Activated CD4-positive, alpha-beta T cell treated with anti-CD3 and anti-CD28 coated beads, Interleukin-2, amount 10 ng/mL, durations not matched to agents 7 days and 5 days (primary cell): ENCODE results near the gene ATP12A. TPM values are rescaled to one million over a fixed set of nuclear protein-coding genes. Genes with fewer than 3 reads are reported as not detected.

Experiments used
- CTCF ChIA-PET: fragments of 350-600 bp; sonication (Branson Sonifier 250); formaldehyde crosslinking; loops from one replicate; lab custom pipeline; 2021; ENCODE audit warnings: antibody characterized with exemption; lab: Charles Lee
- POLR2A ChIA-PET: fragments of 350-600 bp; sonication (Branson Sonifier 250); formaldehyde crosslinking; loops from one replicate; lab custom pipeline; 2021; ENCODE audit warnings: antibody characterized with exemption; lab: Charles Lee
- DNase-seq: peaks from one replicate; pipeline ENCODE4 v3.0.0-alpha.2; 2020
- H3K27ac Mint-ChIP-seq: one replicate; pipeline ENCODE4 v1.8.0; 2021; ENCODE audit warnings: mild to moderate bottlenecking, moderate library complexity, mixed read lengths
- H3K27me3 Mint-ChIP-seq: one replicate; pipeline ENCODE4 v1.8.0; 2021; ENCODE audit warnings: mixed read lengths
- H3K36me3 Mint-ChIP-seq: one replicate; pipeline ENCODE4 v1.8.0; 2021; ENCODE audit warnings: low read depth, mixed read lengths
- H3K4me1 Mint-ChIP-seq: one replicate; pipeline ENCODE4 v1.8.0; 2021; ENCODE audit warnings: mixed read lengths
- H3K4me3 Mint-ChIP-seq: one replicate; pipeline ENCODE4 v1.8.0; 2021; ENCODE audit warnings: mild to moderate bottlenecking, moderate library complexity, mixed read lengths
- H3K9me3 Mint-ChIP-seq: one replicate; pipeline ENCODE4 v1.8.0; 2021; ENCODE audit warnings: mixed read lengths
- total RNA-seq, 2 experiments: library from RNA; stranded (reverse); gene quantifications; one replicate each; pipeline ENCODE4 v1.2.3, GENCODE V29; 2021

The ATP12A gene
- total RNA-seq, 2 experiments from 2014 or later, result 0.27 TPM

DNA sequence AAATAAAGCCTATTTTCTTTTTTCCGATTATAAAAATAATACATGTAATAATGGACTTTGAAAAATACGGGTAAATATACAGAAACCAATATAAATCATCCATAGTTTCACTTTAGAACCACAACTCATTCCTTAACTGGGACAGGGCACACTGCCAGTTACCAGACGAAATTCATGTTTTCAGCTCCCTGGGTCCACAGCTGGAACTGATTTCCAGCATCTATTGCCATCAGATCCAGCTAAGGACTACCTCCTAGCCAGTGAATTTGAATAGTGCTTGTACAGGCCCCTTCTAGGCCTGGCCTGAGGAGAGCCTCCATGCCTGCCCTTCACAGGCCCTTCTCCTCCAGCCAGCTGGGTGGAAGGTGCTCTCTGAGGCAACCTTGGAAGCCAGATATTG is 30.0 kb upstream of the ATP12A start:
- POLR2A ChIA-PET, result no interaction called here
- Mint-ChIP-seq H3K4me1 (peaks cover 6% of the 10 kb centered on the region), H3K36me3 (no peaks in the 10 kb centered on the region), H3K4me3 (no peak overlapping the region), H3K9me3 (no peaks in the 10 kb centered on the region), H3K27me3 (peaks cover 2% of the 10 kb centered on the region), H3K27ac (no peak overlapping the region)
- CTCF ChIA-PET, result no interaction called here
- DNase-seq, result no peak

DNA sequence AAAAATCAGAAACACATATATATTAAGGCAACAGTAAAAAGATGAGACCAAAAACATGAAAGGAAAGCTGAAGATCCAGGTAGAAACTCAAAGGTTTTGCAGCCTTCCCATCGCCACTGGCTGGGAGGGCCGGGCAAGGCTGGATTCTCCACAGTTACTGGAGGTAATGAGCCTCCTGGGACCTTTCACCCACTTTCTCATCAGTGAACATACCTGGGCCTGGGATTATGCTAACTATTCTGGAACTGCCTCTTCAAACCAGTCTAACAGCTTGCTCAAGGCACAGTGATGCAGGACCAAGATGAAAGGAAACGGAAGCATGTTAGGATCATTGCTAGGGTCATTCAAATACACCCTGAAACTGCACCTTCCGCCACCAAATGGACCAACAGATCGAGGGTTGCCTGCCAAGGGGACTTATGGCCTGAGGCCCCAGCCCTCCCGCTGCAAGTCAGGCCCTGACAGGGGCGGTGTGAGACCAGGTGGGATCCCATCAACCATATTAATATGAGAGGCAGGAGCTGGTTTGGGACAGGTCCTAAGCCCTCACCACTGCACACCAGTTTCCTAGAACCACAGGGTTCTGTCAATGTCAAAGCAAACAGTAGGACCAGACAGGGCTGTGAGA is 28.4 kb upstream of the ATP12A start:
- Mint-ChIP-seq H3K36me3 (no peaks in the 10 kb centered on the region), H3K27ac (no peak overlapping the region), H3K9me3 (no peaks in the 10 kb centered on the region), H3K4me1 (peaks cover 6% of the 10 kb centered on the region), H3K27me3 (peaks cover 6% of the 10 kb centered on the region), H3K4me3 (no peak overlapping the region)
- no peak for DNase-seq
- CTCF ChIA-PET, result no interaction called here
- POLR2A ChIA-PET, result no interaction called here

DNA sequence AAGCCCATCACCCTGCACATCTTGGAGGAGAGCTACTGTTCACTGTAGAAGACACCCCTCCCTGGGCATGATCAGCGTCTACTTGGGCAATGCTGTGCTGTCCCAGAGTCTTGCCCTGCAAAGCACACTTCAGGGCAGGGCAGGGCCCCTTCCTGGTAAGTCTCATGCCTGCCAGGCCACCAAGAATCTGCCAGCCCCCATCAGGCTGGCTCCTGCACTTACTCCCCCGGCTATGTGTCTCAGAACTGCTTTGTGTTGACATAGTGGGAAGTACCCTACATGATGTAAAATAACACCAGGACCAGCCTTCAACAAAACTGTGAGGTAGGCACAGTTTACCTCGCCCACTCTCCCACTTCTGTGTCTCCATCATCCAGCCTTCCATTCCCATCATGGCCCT is 27.8 kb upstream of the ATP12A start:
- Mint-ChIP-seq H3K27ac (no peak overlapping the region), H3K36me3 (no peaks in the 10 kb centered on the region), H3K9me3 (no peaks in the 10 kb centered on the region), H3K4me3 (no peak overlapping the region), H3K4me1 (peaks cover 6% of the 10 kb centered on the region), H3K27me3 (peaks cover 7% of the 10 kb centered on the region)
- DNase-seq, result no peak
- ChIA-PET POLR2A (no interaction called here), CTCF (no interaction called here)

DNA sequence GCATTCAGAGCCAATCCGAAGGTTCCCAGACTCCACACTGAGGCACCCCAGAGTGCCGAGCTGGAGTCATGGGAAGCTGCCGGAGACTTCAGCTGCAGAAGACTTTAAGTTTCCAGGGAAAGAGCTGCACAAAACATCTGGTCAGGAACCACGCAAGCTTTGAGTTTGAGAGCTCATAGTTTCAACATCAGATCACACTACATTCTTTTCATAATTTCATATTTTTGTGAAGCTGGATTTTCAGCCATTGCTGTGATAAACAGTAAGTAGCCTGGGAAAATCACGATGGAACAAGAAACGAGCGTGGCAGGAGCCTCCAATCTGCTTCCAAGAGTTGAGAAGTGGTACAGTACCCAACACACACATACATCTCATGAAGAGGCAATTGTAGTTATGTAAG is 25.5 kb upstream of the ATP12A start:
- POLR2A ChIA-PET, result no interaction called here
- DNase-seq, result no peak
- Mint-ChIP-seq H3K36me3 (no peaks in the 10 kb centered on the region), H3K4me3 (no peak overlapping the region), H3K4me1 (peaks cover 1% of the 10 kb centered on the region), H3K27me3 (peaks cover 17% of the 10 kb centered on the region), H3K27ac (no peak overlapping the region), H3K9me3 (no peaks in the 10 kb centered on the region)
- CTCF ChIA-PET, result interaction anchor here (0.7 to 1.5 kb wide), 2 partner anchors 21 to 45 kb away, joined by 3 to 5 read pairs; no protein-coding TSS in a partner anchor

DNA sequence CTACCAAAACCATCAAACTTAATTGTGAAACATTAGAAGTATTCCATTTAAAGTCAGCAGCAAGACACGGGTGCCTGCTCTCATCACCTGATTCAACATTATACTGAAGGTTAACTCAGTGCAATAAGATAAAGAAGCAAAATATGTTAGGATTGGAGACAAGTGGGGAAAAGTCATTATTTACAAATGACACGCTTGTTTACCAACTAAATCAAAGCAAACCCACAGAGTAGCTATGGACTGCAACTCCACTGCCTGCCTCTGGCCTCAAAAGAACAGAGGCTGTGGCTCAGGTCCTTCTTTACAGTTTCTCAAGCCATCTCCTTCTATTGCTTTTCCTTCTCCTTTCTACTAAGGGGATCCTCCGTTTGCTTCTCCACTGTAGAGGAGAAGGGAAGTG is 21.0 kb upstream of the ATP12A start:
- POLR2A ChIA-PET, result no interaction called here
- Mint-ChIP-seq H3K9me3 (no peaks in the 10 kb centered on the region), H3K36me3 (no peaks in the 10 kb centered on the region), H3K27me3 (peaks cover 27% of the 10 kb centered on the region), H3K27ac (no peak overlapping the region), H3K4me1 (peaks cover 7% of the 10 kb centered on the region), H3K4me3 (no peak overlapping the region)
- DNase-seq, result no peak
- CTCF ChIA-PET, result interaction anchor here (1.0 kb wide), 1 partner anchor 11 kb away, joined by 4 read pairs; no protein-coding TSS in a partner anchor

DNA sequence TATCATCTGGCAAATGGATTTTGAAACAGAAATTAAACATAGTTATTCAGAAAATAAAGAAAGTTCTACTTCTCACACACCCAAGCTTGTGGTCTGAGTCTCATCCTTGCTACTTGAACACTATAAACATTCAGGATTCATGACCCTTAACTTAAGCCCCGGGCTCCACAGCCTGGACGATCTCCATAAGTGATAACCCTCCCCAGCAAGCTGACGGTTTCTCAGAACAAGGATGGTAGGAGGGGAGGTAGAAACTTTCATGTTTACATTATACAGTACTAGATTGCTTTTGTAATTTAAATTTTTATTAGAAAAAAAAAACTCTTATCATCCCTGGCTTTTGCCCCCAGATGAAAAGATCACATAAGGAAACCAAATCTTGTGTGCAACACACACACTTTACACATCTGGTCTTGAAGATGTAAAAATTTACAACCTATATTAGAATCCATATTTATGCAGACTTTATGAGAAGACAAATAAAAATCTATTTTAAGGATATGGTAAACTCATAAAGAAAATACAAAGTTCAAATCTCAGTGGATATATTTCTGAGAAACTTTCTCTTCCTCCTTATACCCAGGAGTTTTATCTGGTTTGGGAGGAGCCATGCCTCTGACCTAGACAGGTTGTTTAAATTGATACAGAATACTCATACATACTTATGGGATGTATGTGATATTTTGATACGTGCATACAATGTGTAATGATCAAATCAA is 20.0 kb upstream of the ATP12A start:
- Mint-ChIP-seq H3K36me3 (no peaks in the 10 kb centered on the region), H3K4me3 (no peak overlapping the region), H3K27me3 (peaks cover 27% of the 10 kb centered on the region), H3K9me3 (no peaks in the 10 kb centered on the region), H3K4me1 (peaks cover 7% of the 10 kb centered on the region), H3K27ac (no peak overlapping the region)
- CTCF ChIA-PET, result no interaction called here
- POLR2A ChIA-PET, result no interaction called here
- DNase-seq, result no peak

DNA sequence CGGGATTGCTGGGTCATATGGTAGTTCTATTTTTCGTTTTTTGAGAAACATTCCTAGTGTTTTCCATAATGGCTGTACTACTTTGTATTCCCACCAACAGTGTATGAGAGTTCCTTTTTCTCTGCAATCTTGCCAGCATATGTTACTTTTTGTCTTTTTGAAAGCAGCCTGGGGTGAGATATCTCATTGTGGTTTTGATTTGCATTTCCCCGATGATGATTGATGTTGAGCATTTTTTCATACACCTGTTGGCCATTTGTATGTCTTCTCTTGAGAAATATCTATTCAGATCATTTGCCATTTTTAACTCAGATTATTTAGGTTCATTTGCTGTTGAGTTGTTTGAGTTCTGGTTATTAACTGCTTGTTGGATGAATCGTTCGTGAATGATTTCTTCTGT is 18.5 kb upstream of the ATP12A start:
- ChIA-PET CTCF (no interaction called here), POLR2A (no interaction called here)
- H3K36me3 Mint-ChIP-seq, result no peaks in the 10 kb centered on the region
- peaks cover 22% of the 10 kb centered on the region for H3K27me3 Mint-ChIP-seq
- H3K4me3 Mint-ChIP-seq, result no peak overlapping the region
- peaks cover 7% of the 10 kb centered on the region for H3K4me1 Mint-ChIP-seq
- H3K9me3 Mint-ChIP-seq, result no peaks in the 10 kb centered on the region
- DNase-seq, result no peak
- no peak overlapping the region for H3K27ac Mint-ChIP-seq

DNA sequence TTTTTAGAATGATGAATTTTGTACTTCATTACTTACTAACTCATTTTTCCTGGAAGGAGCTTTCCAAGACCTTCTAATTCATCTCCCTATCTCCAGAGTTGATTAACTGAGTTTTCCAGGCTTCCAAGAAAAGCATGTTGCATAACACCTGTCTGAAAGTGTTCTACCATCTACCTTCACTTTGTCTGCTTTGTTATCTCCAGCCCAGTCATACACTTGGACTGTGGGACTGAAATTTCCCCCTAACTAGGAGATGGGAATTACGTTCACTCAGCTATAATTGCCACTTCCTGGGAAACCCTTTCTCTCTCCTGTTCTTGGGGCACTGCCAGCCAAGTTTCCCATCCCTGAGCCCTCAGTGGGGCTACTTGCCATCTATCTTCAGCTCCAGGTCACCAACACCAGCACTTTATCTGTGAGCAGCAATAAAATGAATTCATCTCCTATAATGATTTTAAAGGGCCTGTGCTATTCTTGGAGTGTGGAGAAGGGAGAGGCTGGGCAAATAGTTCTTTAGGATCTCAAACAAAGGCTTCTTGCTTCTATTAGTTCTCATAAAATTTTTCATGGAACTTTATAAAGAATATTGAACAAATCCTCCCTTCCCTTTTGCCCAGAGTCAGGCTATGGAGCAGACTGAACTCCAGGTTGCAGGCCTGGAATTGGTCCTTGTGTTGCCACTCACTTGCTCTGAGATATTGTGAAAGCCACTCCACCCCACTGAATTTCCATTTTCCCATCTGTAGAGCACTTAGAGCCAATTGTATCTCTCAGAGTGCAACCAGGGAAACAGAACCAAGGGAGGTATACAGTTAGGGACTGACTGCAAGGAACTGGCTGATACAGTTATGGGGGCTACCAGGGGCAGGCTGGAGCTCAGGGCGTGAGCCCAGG is 17.8 kb upstream of the ATP12A start:
- H3K27ac Mint-ChIP-seq, result no peak overlapping the region
- POLR2A ChIA-PET, result no interaction called here
- no peaks in the 10 kb centered on the region for H3K9me3 Mint-ChIP-seq
- H3K4me3 Mint-ChIP-seq, result no peak overlapping the region
- CTCF ChIA-PET, result interaction anchor here (1.3 kb wide), 1 partner anchor 14 kb away, joined by 4 read pairs; no protein-coding TSS in a partner anchor
- no peaks in the 10 kb centered on the region for H3K36me3 Mint-ChIP-seq
- peaks cover 20% of the 10 kb centered on the region for H3K27me3 Mint-ChIP-seq
- no peak for DNase-seq
- peaks cover 7% of the 10 kb centered on the region for H3K4me1 Mint-ChIP-seq

DNA sequence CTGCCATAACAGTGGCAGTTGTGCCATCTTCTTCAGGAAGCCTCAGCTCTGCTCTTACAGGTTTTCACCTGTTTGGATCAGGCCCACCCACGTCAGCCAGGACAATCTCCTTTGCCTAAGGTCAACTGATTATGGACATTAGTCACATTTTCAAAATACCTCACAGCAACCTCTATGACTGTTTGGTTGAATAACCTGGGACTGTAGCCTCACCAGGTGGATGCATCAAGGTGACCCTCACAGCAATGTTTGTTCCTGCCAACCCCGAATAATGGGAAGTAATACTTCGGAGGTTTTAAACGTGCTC is 17.2 kb upstream of the ATP12A start:
- Mint-ChIP-seq H3K9me3 (no peaks in the 10 kb centered on the region), H3K4me3 (no peak overlapping the region), H3K27me3 (peaks cover 14% of the 10 kb centered on the region), H3K27ac (no peak overlapping the region), H3K4me1 (peaks cover 7% of the 10 kb centered on the region), H3K36me3 (no peaks in the 10 kb centered on the region)
- DNase-seq, result no peak
- POLR2A ChIA-PET, result no interaction called here
- CTCF ChIA-PET, result interaction anchor here (0.7 to 1.3 kb wide), 2 partner anchors 11 to 15 kb away, joined by 3 to 4 read pairs; no protein-coding TSS in a partner anchor

DNA sequence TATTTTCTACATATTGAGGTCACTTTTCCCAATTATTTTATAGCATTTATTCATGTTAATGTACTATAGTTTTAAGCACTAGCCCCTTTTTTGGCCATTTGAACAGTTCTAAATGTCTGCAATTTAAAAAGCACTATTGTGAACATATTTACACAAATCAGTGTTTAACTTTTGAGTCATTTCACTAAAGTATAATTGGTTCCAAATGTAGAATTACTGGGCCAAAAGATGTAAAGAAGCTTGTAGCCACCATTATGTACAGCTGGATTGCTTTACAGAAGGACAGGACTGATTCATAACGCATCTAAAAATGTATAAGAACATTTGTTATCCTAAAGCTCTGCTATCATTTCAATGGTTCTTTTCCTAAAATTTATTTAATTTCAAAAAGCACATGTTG is 16.6 kb upstream of the ATP12A start:
- H3K4me1 Mint-ChIP-seq, result peaks cover 7% of the 10 kb centered on the region
- CTCF ChIA-PET, result interaction anchor here (0.7 to 1.4 kb wide), 3 partner anchors 10 to 15 kb away, joined by 3 to 4 read pairs (median 4); no protein-coding TSS in a partner anchor

DNA sequence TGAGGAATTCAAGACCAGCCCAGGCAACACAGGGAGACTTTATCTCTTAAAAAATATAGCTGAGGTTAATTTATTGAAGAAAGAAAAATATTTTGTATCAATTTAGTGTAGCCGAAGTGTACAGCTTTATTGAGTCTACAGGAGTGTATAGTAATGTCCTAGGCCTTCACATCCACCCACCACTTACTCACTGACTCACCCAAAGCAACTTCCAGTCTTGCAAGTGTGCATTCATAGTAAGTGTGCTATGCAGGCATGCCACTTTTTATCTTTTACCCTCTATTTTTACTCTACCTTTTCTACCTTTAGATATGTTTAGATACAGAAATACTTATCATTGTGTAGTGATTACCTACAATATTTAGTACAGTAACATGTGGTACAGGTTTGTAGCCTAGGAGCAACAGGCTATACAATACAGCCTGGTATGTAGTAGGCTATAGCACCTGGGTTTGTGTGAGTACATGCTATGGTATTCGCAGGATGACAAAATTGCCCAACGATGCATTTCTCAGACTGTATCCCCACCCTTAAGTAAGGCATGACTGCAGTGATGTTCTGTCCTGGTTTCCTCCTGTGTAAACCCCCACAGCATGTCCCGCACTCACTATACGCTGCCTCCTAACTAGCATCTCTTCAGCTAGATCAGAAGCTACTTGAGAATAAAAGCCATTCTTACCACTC is 15.3 kb upstream of the ATP12A start:
- peaks cover 7% of the 10 kb centered on the region for H3K4me1 Mint-ChIP-seq
- H3K4me3 Mint-ChIP-seq, result no peak overlapping the region
- H3K36me3 Mint-ChIP-seq, result no peaks in the 10 kb centered on the region
- H3K27me3 Mint-ChIP-seq, result peaks cover 9% of the 10 kb centered on the region
- ChIA-PET CTCF (interaction anchor here (1.4 kb wide), 1 partner anchor 8 kb away, joined by 4 read pairs; no protein-coding TSS in a partner anchor), POLR2A (no interaction called here)
- no peaks in the 10 kb centered on the region for H3K9me3 Mint-ChIP-seq
- no peak for DNase-seq
- H3K27ac Mint-ChIP-seq, result no peak overlapping the region

More for the DNA sequence above, 16.6 kb upstream of the ATP12A start:
- no peak for DNase-seq
- H3K36me3 Mint-ChIP-seq, result no peaks in the 10 kb centered on the region
- POLR2A ChIA-PET, result no interaction called here
- peaks cover 14% of the 10 kb centered on the region for H3K27me3 Mint-ChIP-seq
- H3K9me3 Mint-ChIP-seq, result no peaks in the 10 kb centered on the region
- H3K4me3 Mint-ChIP-seq, result no peak overlapping the region
- H3K27ac Mint-ChIP-seq, result no peak overlapping the region

DNA sequence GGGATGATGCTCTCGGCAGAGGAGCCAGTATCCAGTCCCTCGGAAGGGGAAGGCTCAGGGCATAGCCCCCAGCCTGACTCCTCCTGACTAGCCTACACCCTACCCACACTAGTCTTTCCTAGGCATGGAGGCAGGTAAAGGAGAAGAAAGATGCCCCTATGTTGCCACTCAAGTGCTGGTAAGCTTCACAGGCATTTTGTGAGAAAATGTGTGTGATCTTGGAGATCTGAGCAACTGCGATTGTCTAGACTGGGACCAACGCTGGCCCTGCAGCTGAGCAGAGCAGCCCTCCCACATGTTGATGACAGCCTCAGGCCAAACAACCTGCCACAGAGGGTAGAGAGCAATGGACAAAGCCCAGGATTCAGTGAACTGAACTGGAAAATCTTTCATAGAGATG is 11.7 kb upstream of the ATP12A start:
- peaks cover 12% of the 10 kb centered on the region for H3K27me3 Mint-ChIP-seq
- no peak for DNase-seq
- CTCF ChIA-PET, result interaction anchor here (0.5 to 0.9 kb wide), 2 partner anchors 31 to 59 kb away, joined by 3 to 5 read pairs; no protein-coding TSS in a partner anchor
- H3K27ac Mint-ChIP-seq, result no peak overlapping the region
- no peak overlapping the region for H3K4me3 Mint-ChIP-seq
- peaks cover 10% of the 10 kb centered on the region for H3K4me1 Mint-ChIP-seq
- no peaks in the 10 kb centered on the region for H3K9me3 Mint-ChIP-seq
- POLR2A ChIA-PET, result no interaction called here
- no peaks in the 10 kb centered on the region for H3K36me3 Mint-ChIP-seq
